Measurements from ENCODE around the gene CDK15. TPM values are rescaled to one million over a fixed set of nuclear protein-coding genes. Genes with fewer than 3 reads are reported as not detected.

CDK15 gene
- total RNA-seq, 1 experiment from 2014 or later = not detected

DNA sequence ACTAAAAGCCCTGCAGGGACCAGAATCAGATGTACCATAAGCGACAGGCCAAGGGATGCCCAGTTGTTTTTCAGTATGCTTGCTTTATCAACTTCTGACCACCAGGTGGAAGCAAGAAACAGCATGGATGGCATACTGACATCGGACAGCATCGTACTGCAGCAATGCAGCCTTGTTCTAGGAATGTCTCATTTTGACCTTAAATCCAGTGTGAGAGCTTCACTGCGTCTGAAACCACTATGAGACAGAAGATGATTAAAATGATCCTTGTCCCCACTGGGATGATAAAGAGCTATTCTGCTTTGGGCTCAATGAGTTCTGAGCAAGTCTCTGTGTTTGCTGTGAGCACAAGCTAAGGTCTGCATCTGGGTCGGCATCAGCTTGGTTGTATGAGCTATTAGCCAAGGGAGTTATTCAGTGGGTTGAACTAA lies 54.3 kb downstream of the CDK15 start:
- ChIA-PET POLR2A (no interaction called here), CTCF (interaction anchor here (0.5 to 3.1 kb wide), 41 partner anchors 10 to 318 kb away, joined by 3 to 16 read pairs (median 4); partner anchors contain the start of gene ALS2)
- Mint-ChIP-seq H3K4me1 (peaks cover 37% of the 10 kb centered on the region), H3K27ac (no peak overlapping the region), H3K36me3 (no peaks in the 10 kb centered on the region), H3K9me3 (no peaks in the 10 kb centered on the region), H3K4me3 (no peak overlapping the region), H3K27me3 (ENCODE audit: low read depth) (peaks cover 7% of the 10 kb centered on the region)
- peak; percentile 51 for DNase-seq (ENCODE audit: low spot score)
- no peak for TF ChIP-seq MYBL2 (CRISPR knock-in tag; IDR thresholded peaks at IDR 0.05)
- TF ChIP-seq FOXJ3 (CRISPR knock-in tag; IDR thresholded peaks at IDR 0.05; ENCODE audit: borderline replicate concordance) = no peak
- TF ChIP-seq GABPB1 (CRISPR knock-in tag; IDR thresholded peaks at IDR 0.05) = no peak
- TF ChIP-seq, protein P1, sequence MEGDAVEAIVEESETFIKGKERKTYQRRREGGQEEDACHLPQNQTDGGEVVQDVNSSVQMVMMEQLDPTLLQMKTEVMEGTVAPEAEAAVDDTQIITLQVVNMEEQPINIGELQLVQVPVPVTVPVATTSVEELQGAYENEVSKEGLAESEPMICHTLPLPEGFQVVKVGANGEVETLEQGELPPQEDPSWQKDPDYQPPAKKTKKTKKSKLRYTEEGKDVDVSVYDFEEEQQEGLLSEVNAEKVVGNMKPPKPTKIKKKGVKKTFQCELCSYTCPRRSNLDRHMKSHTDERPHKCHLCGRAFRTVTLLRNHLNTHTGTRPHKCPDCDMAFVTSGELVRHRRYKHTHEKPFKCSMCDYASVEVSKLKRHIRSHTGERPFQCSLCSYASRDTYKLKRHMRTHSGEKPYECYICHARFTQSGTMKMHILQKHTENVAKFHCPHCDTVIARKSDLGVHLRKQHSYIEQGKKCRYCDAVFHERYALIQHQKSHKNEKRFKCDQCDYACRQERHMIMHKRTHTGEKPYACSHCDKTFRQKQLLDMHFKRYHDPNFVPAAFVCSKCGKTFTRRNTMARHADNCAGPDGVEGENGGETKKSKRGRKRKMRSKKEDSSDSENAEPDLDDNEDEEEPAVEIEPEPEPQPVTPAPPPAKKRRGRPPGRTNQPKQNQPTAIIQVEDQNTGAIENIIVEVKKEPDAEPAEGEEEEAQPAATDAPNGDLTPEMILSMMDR (IDR thresholded peaks at IDR 0.05) = peak; percentile 60
- no peak for TF ChIP-seq ZNF425 (CRISPR knock-in tag; conservative IDR thresholded peaks at IDR 0.05)
- TF ChIP-seq ZNF121 (CRISPR knock-in tag; IDR thresholded peaks at IDR 0.05) = peak; percentile 98
- TF ChIP-seq, protein P2, sequence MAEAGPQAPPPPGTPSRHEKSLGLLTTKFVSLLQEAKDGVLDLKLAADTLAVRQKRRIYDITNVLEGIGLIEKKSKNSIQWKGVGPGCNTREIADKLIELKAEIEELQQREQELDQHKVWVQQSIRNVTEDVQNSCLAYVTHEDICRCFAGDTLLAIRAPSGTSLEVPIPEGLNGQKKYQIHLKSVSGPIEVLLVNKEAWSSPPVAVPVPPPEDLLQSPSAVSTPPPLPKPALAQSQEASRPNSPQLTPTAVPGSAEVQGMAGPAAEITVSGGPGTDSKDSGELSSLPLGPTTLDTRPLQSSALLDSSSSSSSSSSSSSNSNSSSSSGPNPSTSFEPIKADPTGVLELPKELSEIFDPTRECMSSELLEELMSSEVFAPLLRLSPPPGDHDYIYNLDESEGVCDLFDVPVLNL (CRISPR knock-in tag; IDR thresholded peaks at IDR 0.05; ENCODE audit: borderline replicate concordance, low read depth) = no peak
- TF ChIP-seq ETV6 (CRISPR knock-in tag; IDR thresholded peaks at IDR 0.05) = peak; percentile 59; the same call in 1 of the 2 replicates
- no peak for TF ChIP-seq ATF6 (CRISPR knock-in tag; IDR thresholded peaks at IDR 0.05)
- no peak for TF ChIP-seq JUN (CRISPR knock-in tag; IDR thresholded peaks at IDR 0.05)
- no peak for TF ChIP-seq CDX4 (CRISPR knock-in tag; IDR thresholded peaks at IDR 0.05; ENCODE audit: borderline replicate concordance)
- no peak for TF ChIP-seq PRRX2 (CRISPR knock-in tag; IDR thresholded peaks at IDR 0.05)
- peak; percentile 87 for ATAC-seq

DNA sequence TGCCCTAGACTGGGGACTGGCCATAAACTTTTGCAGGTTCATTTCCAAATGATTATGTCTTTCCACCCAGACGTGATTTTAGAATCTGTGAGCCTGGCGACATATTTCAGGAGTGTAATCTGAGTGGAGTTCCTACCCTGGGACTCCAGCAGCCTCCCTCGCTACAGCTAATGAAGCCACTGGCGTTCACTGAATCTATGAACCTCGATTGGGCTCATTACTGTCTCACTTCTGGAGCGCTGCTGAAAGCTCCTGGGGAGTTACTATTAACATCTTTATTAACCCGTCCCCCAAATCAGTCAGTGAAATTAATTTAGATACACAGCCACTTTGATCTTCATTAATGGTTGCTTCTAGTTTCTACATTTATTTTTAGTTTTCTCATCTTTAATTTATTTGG lies 56.5 kb downstream of the CDK15 start:
- Mint-ChIP-seq H3K27me3 (ENCODE audit: low read depth) (peaks cover 1% of the 10 kb centered on the region), H3K27ac (no peak overlapping the region), H3K4me3 (no peak overlapping the region), H3K4me1 (peaks cover 46% of the 10 kb centered on the region), H3K36me3 (no peaks in the 10 kb centered on the region), H3K9me3 (no peaks in the 10 kb centered on the region)
- POLR2A ChIA-PET = no interaction called here
- ATAC-seq = no peak
- TF ChIP-seq RELA (CRISPR knock-in tag; IDR thresholded peaks at IDR 0.05; ENCODE audit: borderline replicate concordance) = no peak
- TF ChIP-seq JUN (CRISPR knock-in tag; IDR thresholded peaks at IDR 0.05) = no peak
- no peak for TF ChIP-seq ZNF138 (CRISPR knock-in tag; conservative IDR thresholded peaks at IDR 0.05)
- TF ChIP-seq, protein P3, sequence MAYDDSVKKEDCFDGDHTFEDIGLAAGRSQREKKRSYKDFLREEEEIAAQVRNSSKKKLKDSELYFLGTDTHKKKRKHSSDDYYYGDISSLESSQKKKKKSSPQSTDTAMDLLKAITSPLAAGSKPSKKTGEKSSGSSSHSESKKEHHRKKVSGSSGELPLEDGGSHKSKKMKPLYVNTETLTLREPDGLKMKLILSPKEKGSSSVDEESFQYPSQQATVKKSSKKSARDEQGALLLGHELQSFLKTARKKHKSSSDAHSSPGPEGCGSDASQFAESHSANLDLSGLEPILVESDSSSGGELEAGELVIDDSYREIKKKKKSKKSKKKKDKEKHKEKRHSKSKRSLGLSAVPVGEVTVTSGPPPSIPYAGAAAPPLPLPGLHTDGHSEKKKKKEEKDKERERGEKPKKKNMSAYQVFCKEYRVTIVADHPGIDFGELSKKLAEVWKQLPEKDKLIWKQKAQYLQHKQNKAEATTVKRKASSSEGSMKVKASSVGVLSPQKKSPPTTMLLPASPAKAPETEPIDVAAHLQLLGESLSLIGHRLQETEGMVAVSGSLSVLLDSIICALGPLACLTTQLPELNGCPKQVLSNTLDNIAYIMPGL (CRISPR knock-in tag; IDR thresholded peaks at IDR 0.05) = no peak
- no peak for TF ChIP-seq ZNF416 (CRISPR knock-in tag; IDR thresholded peaks at IDR 0.05)
- TF ChIP-seq MXD4 (CRISPR knock-in tag; IDR thresholded peaks at IDR 0.05; ENCODE audit: borderline replicate concordance) = no peak
- TF ChIP-seq SMAD4 (CRISPR knock-in tag; IDR thresholded peaks at IDR 0.05) = no peak
- no peak for TF ChIP-seq ZSCAN18 (CRISPR knock-in tag; IDR thresholded peaks at IDR 0.05)
- CTCF ChIA-PET = no interaction called here
- DNase-seq (ENCODE audit: low spot score) = no peak

All from WTC11 (cell line).